Stimulated activated CD4-positive, alpha-beta T cell treated with anti-CD3 and anti-CD28 coated beads, Interleukin-15, amount 100 ng/mL, for 1 hour (primary cell): ENCODE data around the gene TOP2A.

Experiments
- DNase-seq, 2 donors: peaks; one replicate each; pipeline ENCODE4 v3.0.0-alpha.2; 2020; ENCODE audit warnings: low read depth in 1 of 2, low spot score in 1 of 2

Gene TOP2A

GRCh38 chr17:40417609-40418427, at the start of gene TOP2A:
TSS of gene TOP2A (minus strand) at chr17:40417896. CDS start at chr17:40417791, 105 bp downstream.
- peak; percentile 85 to 90 for DNase-seq

- no peak for DNase-seq
Observed at GRCh38 chr17:40467281-40467867, 49.7 kb upstream of the TOP2A start.

GRCh38 chr17:40466298-40466971, 48.7 kb upstream of the TOP2A start:
- no peak for DNase-seq

- DNase-seq = no peak
Observed at GRCh38 chr17:40464392-40464855, 46.7 kb upstream of the TOP2A start.

- DNase-seq = no peak
Observed at GRCh38 chr17:40463122-40463550, 45.4 kb upstream of the TOP2A start.

GRCh38 chr17:40462343-40463121, 44.8 kb upstream of the TOP2A start:
- no peak for DNase-seq

GRCh38 chr17:40461732-40462342, 44.1 kb upstream of the TOP2A start:
- DNase-seq = no peak

- no peak for DNase-seq
Observed at GRCh38 chr17:40460968-40461731, 43.5 kb upstream of the TOP2A start.

GRCh38 chr17:40460604-40460967, 42.9 kb upstream of the TOP2A start:
- DNase-seq = no peak

- DNase-seq = no peak
Observed at GRCh38 chr17:40459636-40460603, 42.2 kb upstream of the TOP2A start.

GRCh38 chr17:40458851-40459482, 41.3 kb upstream of the TOP2A start:
- DNase-seq = no peak

- no peak for DNase-seq
Observed at GRCh38 chr17:40457964-40458791, 40.5 kb upstream of the TOP2A start.

- no peak for DNase-seq
Observed at GRCh38 chr17:40457369-40457768, 39.7 kb upstream of the TOP2A start.

GRCh38 chr17:40456396-40456951, 38.8 kb upstream of the TOP2A start:
- no peak for DNase-seq

- DNase-seq = no peak
Observed at GRCh38 chr17:40454613-40454995, 36.9 kb upstream of the TOP2A start.

- no peak for DNase-seq
Observed at GRCh38 chr17:40453881-40454612, 36.4 kb upstream of the TOP2A start.
